ENCODE results near the gene INSRR.

- TF ChIP-seq EGR1 (IDR thresholded peaks at IDR 0.05) = no peak
- no peak for TF ChIP-seq EP300 (IDR thresholded peaks at IDR 0.05; ENCODE audit: borderline replicate concordance)
- no peak for TF ChIP-seq TCF12 (IDR thresholded peaks at IDR 0.05; ENCODE audit: low read depth)
- no peak for TF ChIP-seq REST (IDR thresholded peaks at IDR 0.05; ENCODE audit: low read depth)
- TF ChIP-seq TEAD4 (IDR thresholded peaks at IDR 0.05) = no peak
- no peak for TF ChIP-seq TAF1 (IDR thresholded peaks at IDR 0.05; ENCODE audit: low read depth)
- TF ChIP-seq CREB1 (IDR thresholded peaks at IDR 0.05; ENCODE audit: low read depth) = no peak
- no peak for TF ChIP-seq RAD21 (IDR thresholded peaks at IDR 0.05; ENCODE audit: low read depth)
- TF ChIP-seq FOXM1 (IDR thresholded peaks at IDR 0.05; ENCODE audit: borderline replicate concordance, low read depth) = no peak
These were observed 49.6 kb upstream of the INSRR start for GRCh38 chr1:156908541-156908940.
